ENCODE measurements around the gene TMSB10. TPM values are rescaled to one million over a fixed set of nuclear protein-coding genes. Genes with fewer than 3 reads are reported as not detected.

TMSB10 gene
- total and polyA plus RNA-seq, 2 of the 13 experiments (the other 11 are each of a cell fraction or from before 2014, with no cell fraction given), result 665 to 708 TPM

- BruUV-seq (replicated peaks), result no TSS peak
- Histone ChIP-seq H3K4me3 (replicated peaks in 1 of 3; ENCODE audit: insufficient read depth in 1 of 3, low read depth in 2 of 3, low read length in 3 of 3) (no peak overlapping the region), H3K36me3 (replicated peaks in 1 of 2; ENCODE audit: control insufficient read depth in 1 of 2, insufficient read depth in 2 of 2, low read length in 2 of 2) (no peaks in the 10 kb centered on the region), H4K20me1 (ENCODE audit: insufficient read depth, low read length) (no peaks in the 10 kb centered on the region), H2AFZ (ENCODE audit: low read length) (no peak overlapping the region), H3K4me1 (ENCODE audit: insufficient read depth, low read length) (peaks cover 53% of the 10 kb centered on the region), H3K4me2 (ENCODE audit: low read depth, low read length) (no peak overlapping the region), H3K27me3 (ENCODE audit: control insufficient read depth in 1 of 2, insufficient read depth in 2 of 2, low read length in 2 of 2) (no peaks in the 10 kb centered on the region), H3K9me3 (ENCODE audit: low read length) (no peaks in the 10 kb centered on the region), H3K9ac (ENCODE audit: insufficient read depth, low read depth, low read length) (no peak overlapping the region), H3K79me2 (ENCODE audit: insufficient read depth, low read length) (no peaks in the 10 kb centered on the region), H3K27ac (ENCODE audit: extremely low read length, insufficient read depth, low read length) (no peak overlapping the region)
- FAIRE-seq (no peak), ATAC-seq (no peak), DNase-seq (ENCODE audit: low spot score) (no peak)
- WGBS (ENCODE audit: low lambda C conversion rate), result 100% methylated on average over 2 of the region's 2 CpGs
- TF ChIP-seq ZFAT (CRISPR knock-in tag; conservative IDR thresholded peaks at IDR 0.05) (no peak), AKNA (CRISPR knock-in tag; IDR thresholded peaks at IDR 0.05; ENCODE audit: borderline replicate concordance) (no peak), MTA3 (CRISPR knock-in tag; IDR thresholded peaks at IDR 0.05) (no peak), ZNF660 (CRISPR knock-in tag; IDR thresholded peaks at IDR 0.05; ENCODE audit: borderline replicate concordance, low read depth) (no peak), KDM1A (CRISPR knock-in tag; IDR thresholded peaks at IDR 0.05) (no peak), ZBTB49 (CRISPR knock-in tag; IDR thresholded peaks at IDR 0.05; ENCODE audit: borderline replicate concordance) (no peak)
- in situ Hi-C loops (cut with HindIII; ENCODE audit: extremely low pct_ligation_motif_present, low pct_unique_long_range_greater_than_20kb) (no loop called here), intact Hi-C loops (cut with micrococcal nuclease; ENCODE audit: unreplicated experiment) (no loop called here)
- CTCF ChIA-PET (ENCODE audit: low intra/inter-chr PET ratio, low total read pairs), result no interaction called here
- POLR2A ChIA-PET, result no interaction called here
Measured at GRCh38 chr2:84942166-84942565, 36.7 kb downstream of the TMSB10 start.

Data from HepG2 (cell line).